H1 (cell line): ENCODE measurements around the gene ELOVL1. TPM values are rescaled to one million over a fixed set of nuclear protein-coding genes. Genes with fewer than 3 reads are reported as not detected.

Experiments
- CTCF ChIA-PET: fragments of 300-600 bp; sonication (Branson Sonifier 250); formaldehyde crosslinking; loops from one replicate; lab custom pipeline; 2021; ENCODE audit not compliant: partially characterized antibody; lab: Charles Lee
- POLR2A ChIA-PET: fragments of 300-600 bp; sonication (Branson Sonifier 250); formaldehyde crosslinking; loops from one replicate; lab custom pipeline; 2021; ENCODE audit warnings: inconsistent platforms; ENCODE audit not compliant: partially characterized antibody; lab: Charles Lee
- DNase-seq, 2 experiments: peaks; one replicate each; pipeline versions ENCODE4 v3.0.0 to v3.0.0-alpha.2; 2010 to 2022; ENCODE audit warnings: low spot score in 2 of 2, low read depth in 1 of 2, mixed read lengths in 1 of 2
- FAIRE-seq: peaks from 2 replicates; lab custom pipeline; 2011; peaks lifted over from hg19 to GRCh38; lab: Jason Lieb, UNC
- H2AFZ ChIP-seq: 2 replicates; pipeline ENCODE4 v1.8.1; 2012; ENCODE audit warnings: low read length, inconsistent platforms
- H2AK5ac ChIP-seq: 2 replicates; pipeline ENCODE4 v1.6.1; 2013; ENCODE audit warnings: low read depth, low read length
- H2BK120ac ChIP-seq: replicated peaks from 2 replicates; pipeline ENCODE3; 2013; ENCODE audit warnings: low read depth, low read length, inconsistent platforms
- H2BK12ac ChIP-seq: 2 replicates; pipeline ENCODE4 v1.6.1; 2013; ENCODE audit warnings: low read depth, low read length
- H2BK15ac ChIP-seq: 2 replicates; pipeline ENCODE4 v1.6.1; 2013; ENCODE audit warnings: low read length
- H2BK20ac ChIP-seq: 2 replicates; pipeline ENCODE4 v1.6.1; 2013; ENCODE audit warnings: low read length
- H2BK5ac ChIP-seq: 2 replicates; pipeline ENCODE4 v1.6.1; 2013; ENCODE audit warnings: low read depth, low read length
- H3K14ac ChIP-seq: 2 replicates; pipeline ENCODE4 v1.6.1; 2013; ENCODE audit warnings: inconsistent platforms; ENCODE audit not compliant: insufficient read length
- H3K18ac ChIP-seq: 2 replicates; pipeline ENCODE4 v1.6.1; 2013; ENCODE audit warnings: low read length; ENCODE audit errors: extremely low read depth
- H3K23ac ChIP-seq: 2 replicates; pipeline ENCODE4 v1.6.1; 2013; ENCODE audit warnings: inconsistent platforms; ENCODE audit not compliant: insufficient read length
- H3K23me2 ChIP-seq: 2 replicates; pipeline ENCODE4 v1.6.1; 2013; ENCODE audit warnings: low read depth, low read length
- H3K27ac ChIP-seq: 2 replicates; pipeline ENCODE4 v1.6.1; 2011; ENCODE audit warnings: low read depth, low read length, inconsistent platforms
- H3K27me3 ChIP-seq, 4 experiments: replicated peaks in 1 of 4; 1 replicate in 1 of 4; 2 replicates in 3 of 4; pipeline versions ENCODE4 v1.6.1 to v1.8.1; 2011 to 2013; ENCODE audit warnings: low read length in 3 of 4, mild to moderate bottlenecking in 3 of 4, inconsistent platforms in 2 of 4, mixed read lengths in 2 of 4, moderate library complexity in 1 of 4; ENCODE audit not compliant: control insufficient read depth in 3 of 4, insufficient read depth in 3 of 4; ENCODE audit errors: extremely low read depth in 1 of 4
- H3K36me3 ChIP-seq, 4 experiments: 2 replicates each; pipeline versions ENCODE4 v1.6.1 to v1.8.1; 2011 to 2013; ENCODE audit warnings: mild to moderate bottlenecking in 4 of 4, low read length in 3 of 4, moderate library complexity in 2 of 4, control low read depth in 1 of 4, inconsistent platforms in 1 of 4; ENCODE audit not compliant: insufficient read depth in 4 of 4, control insufficient read depth in 2 of 4
- H3K4ac ChIP-seq: replicated peaks from 2 replicates; pipeline ENCODE3; 2013; ENCODE audit warnings: low read length, low read depth, mixed read lengths, inconsistent platforms; ENCODE audit not compliant: insufficient read length
- H3K4me1 ChIP-seq, 4 experiments: replicated peaks in 1 of 4; 1 replicate in 1 of 4; 2 replicates in 3 of 4; pipeline versions ENCODE4 v1.6.1 to v1.8.1; 2011 to 2013; ENCODE audit warnings: low read length in 3 of 4, inconsistent platforms in 2 of 4, mixed read lengths in 1 of 4; ENCODE audit not compliant: insufficient read depth in 4 of 4, control insufficient read depth in 3 of 4
- H3K4me2 ChIP-seq, 2 experiments: 2 replicates each; pipeline versions ENCODE4 v1.6.1 to v1.8.1; 2011 to 2013; ENCODE audit warnings: low read depth in 2 of 2, low read length in 2 of 2, control low read depth in 1 of 2, inconsistent platforms in 1 of 2, mild to moderate bottlenecking in 1 of 2; ENCODE audit not compliant: insufficient read depth in 1 of 2
- H3K4me3 ChIP-seq, 4 experiments: fragments of 200-600, 300-600 bp in 1 of 4; sonication (generic), shearing (Covaris generic), sonication (Bioruptor Twin) in 1 of 4; 2 replicates each; pipeline versions ENCODE4 v1.5.1 to v1.8.1; 2011 to 2016; ENCODE audit warnings: low read length in 4 of 4, low read depth in 3 of 4, control low read depth in 2 of 4, inconsistent platforms in 2 of 4, mild to moderate bottlenecking in 2 of 4, mixed read lengths in 1 of 4, moderate library complexity in 1 of 4; ENCODE audit not compliant: insufficient read depth in 2 of 4; ENCODE audit errors: extremely low read depth in 1 of 4
- H3K56ac ChIP-seq: replicated peaks from 2 replicates; pipeline ENCODE3; 2013; ENCODE audit warnings: low read depth, mild to moderate bottlenecking, mixed read lengths, low read length, inconsistent platforms; ENCODE audit not compliant: insufficient read length
- H3K79me1 ChIP-seq: 2 replicates; pipeline ENCODE4 v1.6.1; 2013; ENCODE audit warnings: low read depth, low read length, control low read depth
- H3K79me2 ChIP-seq, 2 experiments: 2 replicates each; pipeline versions ENCODE4 v1.6.1 to v1.8.1; 2012 to 2013; ENCODE audit warnings: low read length in 2 of 2, mild to moderate bottlenecking in 2 of 2, inconsistent platforms in 1 of 2; ENCODE audit not compliant: insufficient read depth in 2 of 2, control insufficient read depth in 1 of 2
- H3K9ac ChIP-seq, 4 experiments: replicated peaks in 1 of 4; 1 replicate in 1 of 4; 2 replicates in 3 of 4; pipeline versions ENCODE4 v1.6.1 to v1.8.1; 2011 to 2013; ENCODE audit warnings: low read depth in 3 of 4, low read length in 3 of 4, control low read depth in 2 of 4, mild to moderate bottlenecking in 2 of 4, moderate library complexity in 2 of 4, inconsistent platforms in 1 of 4; ENCODE audit errors: extremely low read depth in 1 of 4
- H3K9me3 ChIP-seq, 2 experiments: 2 replicates each; pipeline versions ENCODE4 v1.6.1 to v1.8.1; 2012 to 2013; ENCODE audit warnings: mild to moderate bottlenecking in 2 of 2, moderate library complexity in 2 of 2, control low read depth in 1 of 2, inconsistent platforms in 1 of 2, low read depth in 1 of 2, low read length in 1 of 2, mixed read lengths in 1 of 2; ENCODE audit not compliant: insufficient read depth in 2 of 2
- H4K20me1 ChIP-seq, 2 experiments: replicated peaks in 1 of 2; 2 replicates each; pipeline versions ENCODE3 to v1.8.1; 2011 to 2013; ENCODE audit warnings: inconsistent platforms in 2 of 2, low read length in 2 of 2, mild to moderate bottlenecking in 1 of 2; ENCODE audit not compliant: insufficient read depth in 2 of 2, control insufficient read depth in 1 of 2
- H4K5ac ChIP-seq: 2 replicates; pipeline ENCODE4 v1.6.1; 2013; ENCODE audit warnings: low read length, low read depth, mixed read lengths, inconsistent platforms; ENCODE audit not compliant: insufficient read length
- H4K8ac ChIP-seq: 2 replicates; pipeline ENCODE4 v1.8.0; 2013; ENCODE audit warnings: mild to moderate bottlenecking, moderate library complexity, low read length, inconsistent platforms; ENCODE audit not compliant: insufficient read depth; ENCODE audit errors: extremely low read depth
- H4K91ac ChIP-seq: replicated peaks from 2 replicates; pipeline ENCODE3; 2013; ENCODE audit warnings: low read length, mixed read lengths, inconsistent platforms; ENCODE audit not compliant: insufficient read length
- RAD21 ChIP-seq, 2 experiments: IDR thresholded peaks in 1 of 2; conservative IDR thresholded peaks in 1 of 2; 2 replicates each; pipeline ENCODE4 v1.6.1; 2011; ENCODE audit warnings: low read depth in 2 of 2, low read length in 2 of 2, improper control_type of control experiment in 1 of 2, inconsistent platforms in 1 of 2, mild to moderate bottlenecking in 1 of 2, moderate library complexity in 1 of 2
- RXRA ChIP-seq: IDR thresholded peaks from 2 replicates; pipeline ENCODE4 v1.6.1; 2011; ENCODE audit warnings: low read depth, mild to moderate bottlenecking, low read length, moderate library complexity; ENCODE audit not compliant: insufficient read depth
- WGBS, 2 experiments: shearing (Covaris generic) in 1 of 2; methylation state at CpG; one replicate each; pipeline versions ENCODE4 v1.1.6 to v1.1.7; 2013 to 2015; ENCODE audit warnings: low lambda C conversion rate in 2 of 2, mixed read lengths in 2 of 2, inconsistent platforms in 1 of 2, low coverage in 1 of 2, missing lambda C conversion rate in 1 of 2; ENCODE audit not compliant: insufficient replicate concordance in 2 of 2, insufficient coverage in 1 of 2, insufficient read length in 1 of 2; ENCODE audit errors: extremely low coverage in 1 of 2, missing lambda C conversion rate in 1 of 2; 5-methylcytosine and 5-hydroxymethylcytosine counted together
- polyA plus RNA-seq, 7 experiments: library from polyadenylated mRNA; depleted of rRNA in 3 of 7; stranded (reverse) in 5 of 7; unstranded in 2 of 7; fragments of >200 nt in 5 of 7; fragments of 200-250 nt in 2 of 7; gene quantifications; 1 replicate in 5 of 7; 2 replicates in 1 of 7; 4 replicates in 1 of 7; pipeline versions ENCODE4 v1.2.1 to v1.2.3, GENCODE V29; 2011 to 2013; ENCODE audit warnings: missing spikeins in 2 of 7, mixed read lengths in 2 of 7
- total RNA-seq: library from RNA; stranded (reverse); fragmentation: NEBNext Ultra II Directional; extraction: Animal tissue kit (Norgen Biotek cat#: 25700); gene quantifications from 2 replicates; pipeline ENCODE4 v1.2.1, GENCODE V29; 2021

The ELOVL1 gene
- total and polyA plus RNA-seq, 2 of the 8 experiments (the other 6 are each of a cell fraction or from before 2014, with no cell fraction given), result 28.5 to 68.1 TPM

DNA sequence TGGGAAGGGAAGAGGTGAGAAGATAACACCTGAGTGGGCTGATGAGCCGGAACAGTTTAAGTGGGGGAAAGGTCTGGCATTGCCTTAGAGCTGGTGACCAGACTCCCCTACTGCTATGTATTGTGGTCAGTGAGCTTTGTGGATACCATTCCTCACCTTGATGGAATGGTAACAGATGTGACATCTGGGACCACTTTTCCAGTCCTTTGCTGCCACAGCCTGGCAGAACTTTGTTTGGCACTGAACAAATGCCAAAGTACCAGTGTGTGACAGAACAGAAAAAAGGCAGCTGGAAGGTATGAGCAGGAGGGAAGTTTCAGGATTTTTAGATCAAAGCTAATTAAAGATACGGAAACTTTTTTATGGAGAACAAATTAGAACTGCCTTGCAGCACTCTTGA lies 15.6 kb upstream of the ELOVL1 start:
- Histone ChIP-seq H2BK15ac (no peak overlapping the region), H2BK12ac (no peak overlapping the region), H2BK120ac (no peak overlapping the region), H3K14ac (no peak overlapping the region), H3K9me3 (no peaks in the 10 kb centered on the region), H3K23me2 (no peaks in the 10 kb centered on the region), H3K27me3 (no peaks in the 10 kb centered on the region), H3K18ac (no peak overlapping the region), H3K4me2 (no peak overlapping the region), H3K4ac (no peak overlapping the region), H3K4me3 (no peak overlapping the region), H4K5ac (no peak overlapping the region), H4K8ac (no peak overlapping the region), H3K36me3 (peaks cover 9 to 51% (median 37%) of the 10 kb centered on the region in 4 experiments), H3K79me1 (no peaks in the 10 kb centered on the region; the same call in 1 of the 2 replicates), H3K23ac (no peak overlapping the region), H2AFZ (no peak overlapping the region), H4K20me1 (peaks cover 1 to 4% of the 10 kb centered on the region in 2 experiments), H2AK5ac (no peak overlapping the region), H3K27ac (no peak overlapping the region), H3K4me1 (peaks cover 0 to under 1% (median 0%) of the 10 kb centered on the region in 4 experiments; a peak in 1 of 7 replicates), H2BK20ac (no peak overlapping the region), H3K79me2 (peaks cover 3 to 8% of the 10 kb centered on the region in 2 experiments; a peak in 3 of 4 replicates), H4K91ac (no peak overlapping the region), H2BK5ac (no peak overlapping the region), H3K56ac (no peak overlapping the region), H3K9ac (no peak overlapping the region)
- CTCF ChIA-PET, result interaction anchor here (0.7 to 3.8 kb wide), 8 partner anchors 12 to 157 kb away, joined by 3 to 15 read pairs (median 4); partner anchors contain the start of gene C1orf210
- no peak for FAIRE-seq
- no peak for DNase-seq
- POLR2A ChIA-PET, result interaction anchor here (1.3 kb wide), 1 partner anchor 20 kb away, joined by 3 read pairs; no protein-coding TSS in a partner anchor
- 85% methylated on average over 2 of the region's 2 CpGs; no CpG with 5 or more reads in 1 of the 2 experiments for WGBS, 2 experiments
- peak; percentile 27 to 41; a peak in 3 of 4 replicates for TF ChIP-seq RAD21 (IDR thresholded peaks at IDR 0.05 in 1 of 2, conservative IDR thresholded peaks at IDR 0.05 in 1 of 2; ENCODE audit: low read depth in 2 of 2, low read length in 2 of 2)
- TF ChIP-seq RXRA, result no peak
